IMR-90 (cell line): ENCODE data around the gene ELMOD3. TPM values are rescaled to one million over a fixed set of nuclear protein-coding genes. Genes with fewer than 3 reads are reported as not detected.

Experiments
- ATAC-seq: fragments of 200-7000 bp; cut with Tn5 transposase; 2 replicates; pipeline ENCODE4 v1.9.1; 2020; ENCODE audit warnings: low read depth, mild to moderate bottlenecking, moderate library complexity
- BruUV-seq: library from RNA; stranded (reverse); fragments of 400-500 nt; replicated peaks from 2 replicates; lab custom pipeline; 2021; lab: Mats Ljungman, UMichigan
- CTCF ChIA-PET: fragments of 300-600 bp; formaldehyde crosslinking; extraction: SDS; loops from one replicate; lab custom pipeline; 2021; ENCODE audit warnings: antibody characterized with exemption; lab: Yijun Ruan, JAX
- POLR2A ChIA-PET: fragments of 300-600 bp; sonication (Branson Sonifier 250); formaldehyde crosslinking; loops from one replicate; lab custom pipeline; 2022; ENCODE audit warnings: antibody characterized with exemption; ENCODE audit not compliant: unreplicated experiment; lab: Charles Lee
- DNase-seq: peaks from one replicate; pipeline ENCODE4 v3.0.0; 2013
- H2AFZ ChIP-seq: replicated peaks from 2 replicates; pipeline ENCODE3; 2013; ENCODE audit warnings: low read length, mild to moderate bottlenecking; ENCODE audit not compliant: poor library complexity
- H2AK5ac ChIP-seq: 2 replicates; pipeline ENCODE4 v1.6.1; 2013; ENCODE audit warnings: low read depth, low read length, inconsistent platforms
- H2AK9ac ChIP-seq: replicated peaks from 2 replicates; pipeline ENCODE3; 2013; ENCODE audit warnings: mild to moderate bottlenecking, low read depth, low read length, moderate library complexity; ENCODE audit not compliant: poor library complexity
- H2BK120ac ChIP-seq: 2 replicates; pipeline ENCODE4 v1.6.1; 2013; ENCODE audit warnings: low read depth, low read length, inconsistent platforms
- H2BK15ac ChIP-seq: 3 replicates; pipeline ENCODE4 v1.6.1; 2013; ENCODE audit warnings: low read depth, low read length, inconsistent platforms
- H2BK20ac ChIP-seq: 2 replicates; pipeline ENCODE4 v1.6.1; 2013; ENCODE audit warnings: low read depth, mild to moderate bottlenecking, inconsistent platforms, low read length, moderate library complexity
- H2BK5ac ChIP-seq: 2 replicates; pipeline ENCODE4 v1.6.1; 2013; ENCODE audit warnings: mild to moderate bottlenecking, low read depth, low read length, inconsistent platforms; ENCODE audit not compliant: poor library complexity, severe bottlenecking
- H3K14ac ChIP-seq: replicated peaks from 2 replicates; pipeline ENCODE4 v1.6.1; 2013; ENCODE audit warnings: low read depth, low read length, inconsistent platforms
- H3K18ac ChIP-seq: 2 replicates; pipeline ENCODE4 v1.6.1; 2013; ENCODE audit warnings: low read depth, low read length, control low read depth
- H3K23ac ChIP-seq: 2 replicates; pipeline ENCODE4 v1.6.1; 2013; ENCODE audit warnings: low read depth, low read length, inconsistent platforms
- H3K27ac ChIP-seq: 2 replicates; pipeline ENCODE4 v1.5.1; 2013; ENCODE audit warnings: mild to moderate bottlenecking, control low read depth, low read length; ENCODE audit not compliant: insufficient read depth
- H3K27me3 ChIP-seq: 2 replicates; pipeline ENCODE4 v1.6.1; 2013; ENCODE audit warnings: low read length; ENCODE audit not compliant: control insufficient read depth, insufficient read depth
- H3K36me3 ChIP-seq: 2 replicates; pipeline ENCODE4 v1.6.1; 2013; ENCODE audit warnings: low read length, mixed read lengths; ENCODE audit not compliant: control insufficient read depth, insufficient read depth
- H3K4ac ChIP-seq: 2 replicates; pipeline ENCODE4 v1.6.1; 2013; ENCODE audit warnings: low read depth, low read length, inconsistent platforms
- H3K4me1 ChIP-seq: 2 replicates; pipeline ENCODE4 v1.6.1; 2013; ENCODE audit warnings: low read length, mixed read lengths; ENCODE audit not compliant: control insufficient read depth, insufficient read depth
- H3K4me2 ChIP-seq: 2 replicates; pipeline ENCODE4 v1.6.1; 2013; ENCODE audit warnings: low read depth, mild to moderate bottlenecking, control low read depth, low read length, moderate library complexity
- H3K4me3 ChIP-seq: 2 replicates; pipeline ENCODE4 v1.5.1; 2013; ENCODE audit warnings: low read depth, mild to moderate bottlenecking, control low read depth, low read length, moderate library complexity; ENCODE audit not compliant: insufficient read depth
- H3K56ac ChIP-seq: 2 replicates; pipeline ENCODE4 v1.6.1; 2013; ENCODE audit warnings: low read length, inconsistent platforms; ENCODE audit not compliant: insufficient read depth; ENCODE audit errors: extremely low read depth
- H3K79me1 ChIP-seq, 2 experiments: 2 replicates each; pipeline ENCODE4 v1.6.1; 2013; ENCODE audit warnings: low read length in 2 of 2, inconsistent platforms in 1 of 2, low read depth in 1 of 2
- H3K9ac ChIP-seq: 2 replicates; pipeline ENCODE4 v1.6.1; 2013; ENCODE audit warnings: low read depth, low read length, control low read depth
- H3K9me1 ChIP-seq: 2 replicates; pipeline ENCODE4 v1.6.1; 2013; ENCODE audit warnings: low read length, inconsistent platforms; ENCODE audit not compliant: insufficient read depth
- H3K9me3 ChIP-seq: 2 replicates; pipeline ENCODE4 v1.6.1; 2013; ENCODE audit warnings: low read length; ENCODE audit not compliant: control insufficient read depth, insufficient read depth
- H4K20me1 ChIP-seq: 2 replicates; pipeline ENCODE4 v1.6.1; 2013; ENCODE audit warnings: low read length, inconsistent platforms; ENCODE audit not compliant: insufficient read depth
- H4K5ac ChIP-seq: 2 replicates; pipeline ENCODE4 v1.6.1; 2013; ENCODE audit warnings: mild to moderate bottlenecking, low read depth, low read length, control low read depth
- H4K8ac ChIP-seq, 2 experiments: 2 replicates each; pipeline ENCODE4 v1.6.1; 2013; ENCODE audit warnings: low read depth in 2 of 2, low read length in 2 of 2, control low read depth in 1 of 2, inconsistent platforms in 1 of 2
- H4K91ac ChIP-seq: 2 replicates; pipeline ENCODE4 v1.6.1; 2013; ENCODE audit warnings: low read depth, low read length, inconsistent platforms; ENCODE audit not compliant: insufficient read depth
- BHLHE40 ChIP-seq: fragments of 150-350 bp; IDR thresholded peaks from 2 replicates; pipeline ENCODE4 v1.6.1; 2016; ENCODE audit warnings: mild to moderate bottlenecking, low read depth, low read length
- CEBPB ChIP-seq: IDR thresholded peaks from 2 replicates; pipeline ENCODE4 v1.6.1; 2012; ENCODE audit warnings: low read depth, low read length, improper control_type of control experiment
- CHD1 ChIP-seq: IDR thresholded peaks from 2 replicates; pipeline ENCODE4 v1.6.1; 2012; ENCODE audit warnings: low read depth, low read length, improper control_type of control experiment
- CTCF ChIP-seq: conservative IDR thresholded peaks from 2 replicates; pipeline ENCODE4 v1.5.1; 2012; ENCODE audit warnings: mild to moderate bottlenecking, low read depth, low read length, improper control_type of control experiment
- ELK1 ChIP-seq: fragments of 150-350 bp; IDR thresholded peaks from 2 replicates; pipeline ENCODE4 v1.6.1; 2016; ENCODE audit warnings: low read depth, mild to moderate bottlenecking, low read length, moderate library complexity, borderline replicate concordance
- FOS ChIP-seq: fragments of 150-350 bp; IDR thresholded peaks from 2 replicates; pipeline ENCODE4 v1.6.1; 2016; ENCODE audit warnings: low read depth, low read length
- MAFK ChIP-seq: IDR thresholded peaks from 2 replicates; pipeline ENCODE4 v1.6.1; 2012; ENCODE audit warnings: low read depth, low read length, improper control_type of control experiment
- MAZ ChIP-seq: IDR thresholded peaks from 2 replicates; pipeline ENCODE4 v1.6.1; 2012; ENCODE audit warnings: low read depth, mild to moderate bottlenecking, low read length, improper control_type of control experiment, moderate library complexity, borderline replicate concordance
- MXI1 ChIP-seq: IDR thresholded peaks from 2 replicates; pipeline ENCODE4 v1.6.1; 2012; ENCODE audit warnings: low read depth, mild to moderate bottlenecking, low read length, moderate library complexity, borderline replicate concordance
- NFE2L2 ChIP-seq: fragments of 150-350 bp; IDR thresholded peaks from 2 replicates; pipeline ENCODE4 v1.6.1; 2016; ENCODE audit warnings: low read depth, mild to moderate bottlenecking, low read length
- POLR2A ChIP-seq: IDR thresholded peaks from 2 replicates; pipeline ENCODE4 v1.6.1; 2012; ENCODE audit warnings: mild to moderate bottlenecking, low read depth, low read length
- RAD21 ChIP-seq: IDR thresholded peaks from 2 replicates; pipeline ENCODE4 v1.6.1; 2012; ENCODE audit warnings: low read length, improper control_type of control experiment
- RCOR1 ChIP-seq: IDR thresholded peaks from 2 replicates; pipeline ENCODE4 v1.6.1; 2012; ENCODE audit warnings: mild to moderate bottlenecking, low read length, improper control_type of control experiment; ENCODE audit not compliant: insufficient replicate concordance
- SMC3 ChIP-seq: fragments of 150-350 bp; IDR thresholded peaks from 2 replicates; pipeline ENCODE4 v1.6.1; 2016; ENCODE audit warnings: low read depth, mild to moderate bottlenecking, antibody characterized with exemption, low read length, moderate library complexity
- USF2 ChIP-seq: fragments of 150-350 bp; IDR thresholded peaks from 2 replicates; pipeline ENCODE4 v1.6.1; 2017; ENCODE audit warnings: mild to moderate bottlenecking, antibody characterized with exemption, low read length, low read depth
- WGBS, 2 experiments: methylation state at CpG; one replicate each; pipeline versions ENCODE4 v1.1.5 to v1.1.7; 2013; ENCODE audit warnings: missing lambda C conversion rate in 2 of 2; ENCODE audit not compliant: insufficient read length in 1 of 2; ENCODE audit errors: extremely low coverage in 2 of 2; 5-methylcytosine and 5-hydroxymethylcytosine counted together
- dilution Hi-C: fragments of 300-500 bp; cut with HindIII; formaldehyde crosslinking; loops from one replicate; pipeline ENCODE4 v1.14.3; 2018; ENCODE audit warnings: low sequenced_read_pairs; ENCODE audit not compliant: unreplicated experiment
- in situ Hi-C: fragments of 300-500 bp; cut with MboI; formaldehyde crosslinking; loops from 3 replicates; pipeline ENCODE4 v1.14.3; 2019; ENCODE audit warnings: low sequenced_read_pairs, inconsistent platforms, mixed read lengths
- intact Hi-C: fragments of 100-400 bp; cut with micrococcal nuclease; formaldehyde crosslinking; loops from 2 replicates; pipeline ENCODE4 v1.10.0; 2022
- polyA plus RNA-seq, 3 experiments: library from polyadenylated mRNA; depleted of rRNA; stranded (reverse); fragments of >200 nt; gene quantifications; 2 replicates each; pipeline ENCODE4 v1.2.3, GENCODE V29; 2012; ENCODE audit warnings: low replicate concordance in 1 of 3
- total RNA-seq: library from RNA; depleted of rRNA; stranded (reverse); fragments of >200 nt; gene quantifications from 2 replicates; pipeline ENCODE4 v1.2.3, GENCODE V29; 2012

Gene ELMOD3
- total and polyA plus RNA-seq, 2 of the 4 experiments (the other 2 are of a cell fraction): 13.1 to 20.7 TPM

- H3K4me2 ChIP-seq: no peak within 1 kb of the TSS
- H3K27ac ChIP-seq: no peak within 1 kb of the TSS
- H2AK9ac ChIP-seq: peak within 1 kb of the TSS; percentile 70
- no peak within 1 kb of the TSS for H2BK5ac ChIP-seq
- H3K23ac ChIP-seq: no peak within 1 kb of the TSS
- H2BK15ac ChIP-seq: no peak within 1 kb of the TSS
- H3K79me1 ChIP-seq: peaks cover 14 to 61% of the 10 kb centered on the region in 2 experiments
- H4K20me1 ChIP-seq: no peaks in the 10 kb centered on the region
- intact Hi-C loops: no loop called here
- no peak within 1 kb of the TSS for H3K18ac ChIP-seq
- DNase-seq (no peak), ATAC-seq (no peak)
- 91% methylated on average over 6 of the region's 12 CpGs; no CpG with 5 or more reads in 1 of the 2 experiments for WGBS, 2 experiments
- H3K27me3 ChIP-seq: no peaks in the 10 kb centered on the region
- H3K9ac ChIP-seq: no peak within 1 kb of the TSS
- peaks cover 8% of the 10 kb centered on the region for H3K9me1 ChIP-seq
- peaks cover 10% of the 10 kb centered on the region for H3K4me1 ChIP-seq
- no peak within 1 kb of the TSS for H3K14ac ChIP-seq
- no peak within 1 kb of the TSS for H2BK20ac ChIP-seq
- H2AFZ ChIP-seq: peak within 1 kb of the TSS; percentile 23
- H4K91ac ChIP-seq: no peak within 1 kb of the TSS
- no peak within 1 kb of the TSS for H3K4me3 ChIP-seq
- peak within 1 kb of the TSS; percentile 56; the same call in 1 of the 2 replicates for H3K4ac ChIP-seq
- no peaks in the 10 kb centered on the region for H3K9me3 ChIP-seq
- no peak within 1 kb of the TSS for H4K5ac ChIP-seq
- dilution Hi-C loops: no loop called here
- peak within 1 kb of the TSS; percentile 27; the same call in 1 of the 2 replicates for H2AK5ac ChIP-seq
- BruUV-seq: no TSS peak
- in situ Hi-C loops: no loop called here
- no peak within 1 kb of the TSS for H2BK120ac ChIP-seq
- H3K36me3 ChIP-seq: no peaks in the 10 kb centered on the region
- ChIA-PET CTCF (no interaction called here), POLR2A (no interaction called here)
- H4K8ac ChIP-seq: no peak within 1 kb of the TSS; a peak in 1 of 4 replicates
- H3K56ac ChIP-seq: no peak within 1 kb of the TSS
- no peak for TF ChIP-seq POLR2A
- TF ChIP-seq CEBPB: no peak
- no peak for TF ChIP-seq CTCF
- no peak for TF ChIP-seq MXI1
- no peak for TF ChIP-seq SMC3
- TF ChIP-seq RCOR1: no peak
- no peak for TF ChIP-seq MAZ
- TF ChIP-seq ELK1: no peak
- no peak for TF ChIP-seq USF2
- no peak for TF ChIP-seq MAFK
- no peak for TF ChIP-seq RAD21
- TF ChIP-seq BHLHE40: no peak
- TF ChIP-seq NFE2L2: no peak
- no peak for TF ChIP-seq FOS
- TF ChIP-seq CHD1: no peak
These were observed 55.4 kb downstream of the ELMOD3 start, which contains the start of gene CAPG for GRCh38 chr2:85409845-85410583. Gene CAPG (minus strand): TSS chr2:85410366. CDS start chr2:85402145, 8,221 bp downstream.
